ENCODE results near the gene PCBD2.

The PCBD2 gene

DNA sequence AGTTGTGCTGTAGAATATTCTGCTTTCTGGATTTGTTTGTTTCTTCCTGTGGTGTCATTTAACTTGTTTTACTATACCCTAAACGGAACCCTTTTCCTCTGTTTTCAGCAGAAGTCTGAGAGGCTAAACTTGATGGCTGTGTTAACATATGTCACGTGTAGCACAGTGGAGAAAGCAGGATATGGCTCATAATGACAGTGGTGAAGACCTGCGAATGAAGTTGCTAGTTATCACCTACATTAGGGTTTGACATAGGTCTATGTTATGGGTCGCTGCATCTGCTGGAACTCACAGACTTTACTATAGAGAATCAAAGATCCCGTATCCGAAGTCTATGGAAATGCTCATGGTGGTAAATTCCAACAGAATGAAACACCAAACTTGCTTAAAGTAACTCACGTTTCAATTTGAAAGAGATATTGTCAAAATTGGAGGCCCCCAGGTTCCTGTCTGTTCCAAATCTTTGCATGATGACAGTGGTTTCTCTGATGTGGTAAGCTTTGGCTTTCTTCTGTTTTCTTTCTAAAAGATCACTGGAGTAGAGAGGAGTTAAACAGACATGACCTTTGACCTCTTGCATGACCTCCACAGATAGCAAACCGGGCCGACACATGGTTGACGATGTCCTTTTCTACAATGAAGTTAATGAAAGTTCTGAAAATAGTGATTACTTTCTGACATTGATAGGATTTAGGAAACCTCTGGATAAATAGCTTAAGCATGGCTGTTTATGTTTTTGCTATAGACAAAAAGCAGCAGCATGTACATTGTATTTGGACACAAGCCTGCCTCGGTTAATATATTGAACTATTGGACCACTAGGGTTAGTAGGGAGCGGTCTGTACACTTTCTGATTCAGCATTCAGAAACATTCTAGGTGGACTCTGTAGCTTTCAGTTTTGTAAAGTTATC, 59.7 kb downstream of the PCBD2 start:
- DNase-seq (peak; percentile 29), ATAC-seq (ENCODE audit: insufficient read depth, low read depth) (peak; percentile 89)
- Histone ChIP-seq H3K9ac (ENCODE audit: low read depth, low read length) (no peak overlapping the region), H3K9me3 (ENCODE audit: insufficient read depth, low read length, severe bottlenecking) (no peaks in the 10 kb centered on the region), H3K36me3 (ENCODE audit: insufficient read depth, low read length) (peaks cover 38% of the 10 kb centered on the region), H4K20me1 (ENCODE audit: insufficient read depth, low read length) (no peaks in the 10 kb centered on the region), H3K4me3 (ENCODE audit: low read depth in 1 of 2, low read length in 2 of 2) (no peak overlapping the region), H3K4me2 (ENCODE audit: insufficient read depth, low read length) (no peak overlapping the region), H3K4me1 (ENCODE audit: insufficient read depth, low read length) (peaks cover 15% of the 10 kb centered on the region), H3K79me2 (ENCODE audit: insufficient read depth, low read length) (no peaks in the 10 kb centered on the region), H3K27me3 (ENCODE audit: insufficient read depth, low read length, poor library complexity) (no peaks in the 10 kb centered on the region), H3K27ac (ENCODE audit: low read length) (0 out of 2 replicates have a peak overlapping the region, but pooled peaks have one; percentile 2), H2AFZ (ENCODE audit: low read depth, low read length) (no peak overlapping the region)
- TF ChIP-seq, protein P1, sequence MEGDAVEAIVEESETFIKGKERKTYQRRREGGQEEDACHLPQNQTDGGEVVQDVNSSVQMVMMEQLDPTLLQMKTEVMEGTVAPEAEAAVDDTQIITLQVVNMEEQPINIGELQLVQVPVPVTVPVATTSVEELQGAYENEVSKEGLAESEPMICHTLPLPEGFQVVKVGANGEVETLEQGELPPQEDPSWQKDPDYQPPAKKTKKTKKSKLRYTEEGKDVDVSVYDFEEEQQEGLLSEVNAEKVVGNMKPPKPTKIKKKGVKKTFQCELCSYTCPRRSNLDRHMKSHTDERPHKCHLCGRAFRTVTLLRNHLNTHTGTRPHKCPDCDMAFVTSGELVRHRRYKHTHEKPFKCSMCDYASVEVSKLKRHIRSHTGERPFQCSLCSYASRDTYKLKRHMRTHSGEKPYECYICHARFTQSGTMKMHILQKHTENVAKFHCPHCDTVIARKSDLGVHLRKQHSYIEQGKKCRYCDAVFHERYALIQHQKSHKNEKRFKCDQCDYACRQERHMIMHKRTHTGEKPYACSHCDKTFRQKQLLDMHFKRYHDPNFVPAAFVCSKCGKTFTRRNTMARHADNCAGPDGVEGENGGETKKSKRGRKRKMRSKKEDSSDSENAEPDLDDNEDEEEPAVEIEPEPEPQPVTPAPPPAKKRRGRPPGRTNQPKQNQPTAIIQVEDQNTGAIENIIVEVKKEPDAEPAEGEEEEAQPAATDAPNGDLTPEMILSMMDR (IDR thresholded peaks at IDR 0.05; ENCODE audit: borderline replicate concordance, extremely low read depth, low read length, poor library complexity, severe bottlenecking) = no peak
- TF ChIP-seq EZH2 (IDR thresholded peaks at IDR 0.05; ENCODE audit: borderline replicate concordance, low read depth, low read length, severe bottlenecking) = no peak

DNA sequence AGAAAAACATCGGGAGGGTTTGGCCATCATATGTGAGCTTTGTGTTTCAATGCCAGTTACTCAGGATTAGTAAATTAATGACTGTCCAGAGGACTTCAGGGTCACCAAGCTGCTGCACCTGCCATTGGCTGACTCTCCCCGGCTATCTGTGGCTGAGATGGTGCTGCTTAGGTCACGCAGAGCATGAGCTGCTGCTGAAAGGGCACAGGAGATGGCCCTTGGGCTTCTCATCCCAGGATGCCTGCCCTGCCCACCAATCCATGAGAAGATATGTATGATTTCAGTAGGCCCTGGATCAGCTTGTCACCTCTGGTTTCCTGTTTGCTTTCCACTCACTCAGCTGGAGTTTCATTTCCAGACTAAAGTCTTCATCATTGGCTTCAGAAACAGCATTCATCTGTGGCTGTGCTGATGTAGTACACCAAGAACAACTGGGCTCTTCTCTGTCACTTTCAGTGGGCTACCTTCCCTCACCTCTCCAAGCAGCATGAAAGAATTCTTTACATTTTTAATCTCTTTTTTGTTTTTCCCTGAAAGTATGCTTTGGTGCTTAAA, 60.4 kb downstream of the PCBD2 start:
- Histone ChIP-seq H4K20me1 (ENCODE audit: insufficient read depth, low read length) (no peaks in the 10 kb centered on the region), H3K4me2 (ENCODE audit: insufficient read depth, low read length) (no peak overlapping the region), H3K36me3 (ENCODE audit: insufficient read depth, low read length) (peaks cover 34% of the 10 kb centered on the region), H3K27me3 (ENCODE audit: insufficient read depth, low read length, poor library complexity) (no peaks in the 10 kb centered on the region), H3K4me3 (ENCODE audit: low read depth in 1 of 2, low read length in 2 of 2) (no peak overlapping the region), H3K79me2 (ENCODE audit: insufficient read depth, low read length) (no peaks in the 10 kb centered on the region), H3K4me1 (ENCODE audit: insufficient read depth, low read length) (peaks cover 15% of the 10 kb centered on the region), H3K9me3 (ENCODE audit: insufficient read depth, low read length, severe bottlenecking) (no peaks in the 10 kb centered on the region), H3K27ac (ENCODE audit: low read length) (0 out of 2 replicates have a peak overlapping the region, but pooled peaks have one; percentile 11), H2AFZ (ENCODE audit: low read depth, low read length) (no peak overlapping the region), H3K9ac (ENCODE audit: low read depth, low read length) (no peak overlapping the region)
- TF ChIP-seq, protein P1 (IDR thresholded peaks at IDR 0.05; ENCODE audit: borderline replicate concordance, extremely low read depth, low read length, poor library complexity, severe bottlenecking) = no peak
- no peak for TF ChIP-seq EZH2 (IDR thresholded peaks at IDR 0.05; ENCODE audit: borderline replicate concordance, low read depth, low read length, severe bottlenecking)
- DNase-seq (no peak), ATAC-seq (ENCODE audit: insufficient read depth, low read depth) (no peak)

DNA sequence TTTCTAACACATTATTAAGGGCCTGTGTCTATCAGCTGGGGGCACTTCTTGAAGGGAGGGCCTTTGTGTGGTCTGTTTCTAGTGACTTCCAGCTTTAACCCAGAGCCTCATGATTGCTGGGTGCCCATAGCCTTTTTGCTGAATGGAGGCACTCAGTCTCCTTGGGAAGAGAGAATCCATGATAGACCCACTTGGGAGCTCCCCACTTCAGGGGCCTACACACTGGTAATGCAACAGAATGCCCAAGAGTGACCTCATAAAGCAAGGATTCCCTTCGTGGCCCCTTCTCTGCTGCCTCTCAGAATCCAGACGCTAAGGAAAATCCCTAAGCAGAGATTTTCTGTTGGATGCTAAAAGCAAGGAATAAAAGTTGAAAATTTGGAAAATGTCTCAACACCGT, 62.7 kb downstream of the PCBD2 start, which contains the start of gene CATSPER3:
CATSPER3 (plus strand) TSS at position 301 of the 400 bp plus-strand sequence; CDS start at position 386, 85 bp downstream.
- no peak within 1 kb of the TSS for H3K4me2 ChIP-seq (ENCODE audit: insufficient read depth, low read length)
- no peak within 1 kb of the TSS for H3K4me3 ChIP-seq (ENCODE audit: low read depth in 1 of 2, low read length in 2 of 2)
- H2AFZ ChIP-seq (ENCODE audit: low read depth, low read length) = no peak within 1 kb of the TSS
- H4K20me1 ChIP-seq (ENCODE audit: insufficient read depth, low read length) = no peaks in the 10 kb centered on the region
- H3K79me2 ChIP-seq (ENCODE audit: insufficient read depth, low read length) = no peaks in the 10 kb centered on the region
- H3K27me3 ChIP-seq (ENCODE audit: insufficient read depth, low read length, poor library complexity) = no peaks in the 10 kb centered on the region
- no peaks in the 10 kb centered on the region for H3K9me3 ChIP-seq (ENCODE audit: insufficient read depth, low read length, severe bottlenecking)
- DNase-seq (no peak), ATAC-seq (ENCODE audit: insufficient read depth, low read depth) (no peak)
- H3K36me3 ChIP-seq (ENCODE audit: insufficient read depth, low read length) = peaks cover 17% of the 10 kb centered on the region; the same call in 1 of the 2 replicates
- H3K4me1 ChIP-seq (ENCODE audit: insufficient read depth, low read length) = peaks cover 15% of the 10 kb centered on the region
- no peak within 1 kb of the TSS for H3K27ac ChIP-seq (ENCODE audit: low read length)
- TF ChIP-seq, protein P1 (IDR thresholded peaks at IDR 0.05; ENCODE audit: borderline replicate concordance, extremely low read depth, low read length, poor library complexity, severe bottlenecking) = no peak
- TF ChIP-seq EZH2 (IDR thresholded peaks at IDR 0.05; ENCODE audit: borderline replicate concordance, low read depth, low read length, severe bottlenecking) = no peak
- no peak within 1 kb of the TSS for H3K9ac ChIP-seq (ENCODE audit: low read depth, low read length)

All from DND-41 (cell line).